K562 (cell line): Measurements from ENCODE around the gene PEPD. TPM values are rescaled to one million over a fixed set of nuclear protein-coding genes. Genes with fewer than 3 reads are reported as not detected.

ENCODE experiments used
- ATAC-seq: fragments of 200-7000 bp; cut with Tn5 transposase; 3 replicates; pipeline ENCODE4 v1.9.1; 2020; ENCODE audit warnings: moderate library complexity
- BruUV-seq: library from RNA; stranded (reverse); fragments of 400-500 nt; replicated peaks from 2 replicates; lab custom pipeline; 2021; lab: Mats Ljungman, UMichigan
- CTCF ChIA-PET: fragments of 300-600 bp; formaldehyde crosslinking; extraction: SDS; loops from one replicate; lab custom pipeline; 2021; ENCODE audit warnings: low intra/inter-chr PET ratio; lab: Yijun Ruan, JAX
- POLR2A ChIA-PET: fragments of 300-600, 350-650 bp; sonication (Branson Sonifier 250); formaldehyde crosslinking; extraction: SDS; loops from one replicate; lab custom pipeline; 2021; ENCODE audit warnings: antibody characterized with exemption, inconsistent platforms; lab: Yijun Ruan, JAX
- DNase-seq, 4 experiments: peaks; one replicate each; pipeline versions ENCODE4 v3.0.0 to v3.0.0-alpha.2; 2011 to 2018; ENCODE audit warnings: low spot score in 3 of 4, mixed read lengths in 3 of 4; ENCODE audit errors: extremely low read depth in 1 of 4
- FAIRE-seq: peaks from 2 replicates; lab custom pipeline; 2011; peaks lifted over from hg19 to GRCh38; lab: Jason Lieb, UNC
- H2AFZ ChIP-seq: 2 replicates; pipeline ENCODE4 v1.6.0; 2011; ENCODE audit warnings: low read depth, low read length, control low read depth, inconsistent platforms
- H3K27ac ChIP-seq: fragments of 200-600 bp; 3 replicates; pipeline ENCODE4 v1.8.0; 2011; ENCODE audit warnings: low read depth, mild to moderate bottlenecking, control low read depth, inconsistent platforms, low read length, moderate library complexity, mixed read lengths; ENCODE audit errors: extremely low read depth
- H3K27me3 ChIP-seq, 2 experiments: fragments of 300-600 bp in 1 of 2; 2 replicates in 1 of 2; 3 replicates in 1 of 2; pipeline versions ENCODE4 v1.6.0 to v1.8.0; 2011; ENCODE audit warnings: inconsistent platforms in 2 of 2, low read length in 2 of 2, mild to moderate bottlenecking in 1 of 2, mixed read lengths in 1 of 2, moderate library complexity in 1 of 2; ENCODE audit not compliant: control insufficient read depth in 2 of 2, insufficient read depth in 2 of 2
- H3K36me3 ChIP-seq: fragments of 300-600 bp; 3 replicates; pipeline ENCODE4 v1.8.0; 2011; ENCODE audit warnings: mild to moderate bottlenecking, low read length, inconsistent platforms; ENCODE audit not compliant: control insufficient read depth, insufficient read depth
- H3K4me1 ChIP-seq, 2 experiments: fragments of 200-600 bp in 1 of 2; replicated peaks in 1 of 2; 2 replicates in 1 of 2; 3 replicates in 1 of 2; pipeline versions ENCODE4 v1.5.1 to v1.8.0; 2011; ENCODE audit warnings: inconsistent platforms in 2 of 2, low read length in 2 of 2, mild to moderate bottlenecking in 1 of 2, mixed read lengths in 1 of 2, moderate library complexity in 1 of 2; ENCODE audit not compliant: control insufficient read depth in 2 of 2, insufficient read depth in 2 of 2
- H3K4me2 ChIP-seq: 2 replicates; pipeline ENCODE4 v1.6.1; 2011; ENCODE audit warnings: low read length, control low read depth, inconsistent platforms, mixed read lengths; ENCODE audit not compliant: insufficient read depth
- H3K4me3 ChIP-seq: fragments of 200-600 bp; sonication (generic), shearing (Covaris generic); 2 replicates; pipeline ENCODE4 v1.5.1; 2016; ENCODE audit warnings: control low read depth, inconsistent platforms
- H3K79me2 ChIP-seq: fragments of 200-600 bp; 3 replicates; pipeline ENCODE4 v1.8.0; 2011; ENCODE audit warnings: low read length, inconsistent platforms; ENCODE audit not compliant: control insufficient read depth, insufficient read depth
- H3K9ac ChIP-seq, 2 experiments: 2 replicates each; pipeline versions ENCODE4 v1.6.0 to v1.6.1; 2011; ENCODE audit warnings: low read depth in 2 of 2, low read length in 2 of 2, control low read depth in 1 of 2, inconsistent platforms in 1 of 2, mild to moderate bottlenecking in 1 of 2, mixed read lengths in 1 of 2; ENCODE audit not compliant: insufficient read depth in 1 of 2
- H3K9me1 ChIP-seq: one replicate; pipeline ENCODE4 v1.6.0; 2011; ENCODE audit warnings: inconsistent platforms, mild to moderate bottlenecking, low read length, moderate library complexity; ENCODE audit not compliant: control insufficient read depth, insufficient read depth
- H3K9me3 ChIP-seq: replicated peaks from 2 replicates; pipeline ENCODE4 v1.5.1; 2011; ENCODE audit warnings: low read depth, low read length, inconsistent platforms; ENCODE audit not compliant: control insufficient read depth, insufficient read depth
- H4K20me1 ChIP-seq: replicated peaks from 2 replicates; pipeline ENCODE4 v1.6.1; 2011; ENCODE audit warnings: low read length, inconsistent platforms, mixed read lengths; ENCODE audit not compliant: control insufficient read depth, insufficient read depth
- DPF2 ChIP-seq: fragments of 450-650 bp; IDR thresholded peaks from 2 replicates; pipeline ENCODE4 v1.6.1; 2016
- SOX6 ChIP-seq: fragments of 450-650 bp; IDR thresholded peaks from 2 replicates; pipeline ENCODE4 v1.6.1; 2014; ENCODE audit warnings: mild to moderate bottlenecking
- ZKSCAN1 ChIP-seq: fragments of 150-350 bp; IDR thresholded peaks from 2 replicates; pipeline ENCODE4 v1.6.1; 2016; ENCODE audit warnings: low read depth, low read length
- WGBS: fragments of 100-300 bp; shearing (Covaris generic); methylation state at CpG from one replicate; pipeline ENCODE4 v1.1.6; 2016; ENCODE audit warnings: low coverage, mixed read lengths; ENCODE audit not compliant: insufficient coverage; ENCODE audit errors: missing lambda C conversion rate; 5-methylcytosine and 5-hydroxymethylcytosine counted together
- in situ Hi-C: fragments of 300-500 bp; cut with MboI; formaldehyde crosslinking; loops from 4 replicates; pipeline ENCODE4 v1.15.0; 2018; ENCODE audit warnings: inconsistent platforms, mixed read lengths
- intact Hi-C: fragments of 100-400 bp; cut with micrococcal nuclease; formaldehyde crosslinking; loops from 2 replicates; pipeline ENCODE4 v1.14.2; 2022
- polyA plus RNA-seq, 8 experiments: library from polyadenylated mRNA; depleted of rRNA in 4 of 8; stranded (reverse) in 5 of 8; unstranded in 3 of 8; fragments of >200 nt; fragmentation: Nextera tagmentation in 2 of 8; fragmentation: Illumina TruSeq in 1 of 8; extraction: Ambion mirVana in 2 of 8; extraction: Trizol in 1 of 8; gene quantifications; 2 replicates each; pipeline versions ENCODE4 v1.2.1 to v1.2.3, GENCODE V29; 2011 to 2014; ENCODE audit warnings: inconsistent platforms in 1 of 8, missing spikeins in 1 of 8
- total RNA-seq, 7 experiments: library from RNA; depleted of rRNA in 6 of 7; stranded (reverse); fragments of >200 nt in 6 of 7; fragmentation: Illumina TruSeq in 2 of 7; extraction: Trizol in 2 of 7; gene quantifications; 2 replicates each; pipeline versions ENCODE4 v1.2.1 to v1.2.3, GENCODE V29; 2011 to 2021; ENCODE audit warnings: low replicate concordance in 1 of 7

Gene PEPD
- total and polyA plus RNA-seq, 9 of the 15 experiments (the other 6 are each of a cell fraction or from before 2014, with no cell fraction given), result 1.3 to 19.2 (median 16.0) TPM

GRCh38 chr19:33429891-33430673, 91.5 kb downstream of the PEPD start:
- no peaks in the 10 kb centered on the region for H3K9me1 ChIP-seq
- H3K36me3 ChIP-seq, result no peaks in the 10 kb centered on the region
- 0% methylated on average over 16 of the region's 17 CpGs for WGBS
- H4K20me1 ChIP-seq, result peaks cover 15% of the 10 kb centered on the region
- no peak overlapping the region for H3K9ac ChIP-seq
- ChIA-PET CTCF (interaction anchor here (1.0 to 1.7 kb wide), 3 partner anchors 13 to 341 kb away, joined by 3 to 20 read pairs (median 4); no protein-coding TSS in a partner anchor), POLR2A (interaction anchor here (1.0 to 1.4 kb wide), 3 partner anchors 11 to 341 kb away, joined by 4 to 6 read pairs (median 5); no protein-coding TSS in a partner anchor)
- in situ Hi-C loops, result loop anchor here (25.0 kb wide), 1 partner anchor 1282 kb away; no protein-coding TSS in a partner anchor
- DNase-seq, result no peak
- no peak for FAIRE-seq
- no peak overlapping the region for H3K4me3 ChIP-seq
- no TSS peak for BruUV-seq
- no peak overlapping the region for H3K4me2 ChIP-seq
- no peak; the same call in 2 of the 3 replicates for ATAC-seq
- no peak overlapping the region for H2AFZ ChIP-seq
- H3K27ac ChIP-seq, result no peak overlapping the region
- no peaks in the 10 kb centered on the region for H3K79me2 ChIP-seq
- intact Hi-C loops, result loop anchor here (1.0 kb wide), 1 partner anchor 341 kb away; no protein-coding TSS in a partner anchor
- peaks cover 0 to 3% of the 10 kb centered on the region in 2 experiments; a peak in 2 of 5 replicates for H3K4me1 ChIP-seq
- H3K27me3 ChIP-seq, result peaks cover 4 to 43% of the 10 kb centered on the region in 2 experiments; a peak in 4 of 5 replicates
- no peaks in the 10 kb centered on the region for H3K9me3 ChIP-seq
- TF ChIP-seq SOX6, result no peak

GRCh38 chr19:33428627-33429125, 92.9 kb downstream of the PEPD start:
- Histone ChIP-seq H3K27ac (no peak overlapping the region), H3K4me3 (no peak overlapping the region), H3K4me1 (no peaks in the 10 kb centered on the region), H3K9me3 (no peaks in the 10 kb centered on the region), H3K36me3 (no peaks in the 10 kb centered on the region), H2AFZ (no peak overlapping the region), H3K4me2 (no peak overlapping the region), H4K20me1 (peaks cover 12% of the 10 kb centered on the region), H3K9me1 (no peaks in the 10 kb centered on the region), H3K9ac (no peak overlapping the region), H3K79me2 (no peaks in the 10 kb centered on the region), H3K27me3 (peaks cover 3 to 41% of the 10 kb centered on the region in 2 experiments; a peak in 4 of 5 replicates)
- ChIA-PET CTCF (interaction anchor here (1.1 kb wide), 1 partner anchor 343 kb away, joined by 3 read pairs; no protein-coding TSS in a partner anchor), POLR2A (no interaction called here)
- FAIRE-seq (no peak), DNase-seq (no peak), ATAC-seq (no peak)
- in situ Hi-C loops, result loop anchor here (25.0 kb wide), 1 partner anchor 1284 kb away; no protein-coding TSS in a partner anchor
- intact Hi-C loops, result no loop called here
- WGBS, result 4% methylated on average over 5 of the region's 5 CpGs
- TF ChIP-seq DPF2 (no peak), ZKSCAN1 (peak; percentile 54; the same call in 1 of the 2 replicates)
- BruUV-seq, result no TSS peak
